Adipocyte (in vitro differentiated cells): ENCODE measurements around the gene BTRC.

Experiments used
- DNase-seq: peaks from one replicate; pipeline ENCODE4 v3.0.0-alpha.2; 2015; ENCODE audit warnings: low read depth
- H3K27me3 ChIP-seq: replicated peaks from 2 replicates; pipeline ENCODE4 v1.7.0; 2013; ENCODE audit warnings: mild to moderate bottlenecking, low read length, moderate library complexity; ENCODE audit not compliant: control insufficient read depth, insufficient read depth
- H3K36me3 ChIP-seq: 2 replicates; pipeline ENCODE4 v1.7.0; 2013; ENCODE audit warnings: low read length, mild to moderate bottlenecking, moderate library complexity; ENCODE audit not compliant: control insufficient read depth, insufficient read depth, severe bottlenecking
- H3K4me1 ChIP-seq: 2 replicates; pipeline ENCODE4 v1.7.0; 2013; ENCODE audit warnings: mild to moderate bottlenecking, low read length, moderate library complexity; ENCODE audit not compliant: control insufficient read depth, insufficient read depth
- H3K4me3 ChIP-seq: 2 replicates; pipeline ENCODE4 v1.7.0; 2013; ENCODE audit warnings: mild to moderate bottlenecking, low read length, moderate library complexity
- H3K9ac ChIP-seq: 2 replicates; pipeline ENCODE4 v1.7.0; 2013; ENCODE audit warnings: mild to moderate bottlenecking, low read length, moderate library complexity
- H3K9me3 ChIP-seq: 2 replicates; pipeline ENCODE4 v1.7.0; 2013; ENCODE audit warnings: mild to moderate bottlenecking, low read length, moderate library complexity; ENCODE audit not compliant: control insufficient read depth

The BTRC gene

GRCh38 chr10:101353692-101354327 lies at the start of gene BTRC:
Gene BTRC (plus strand): TSS chr10:101354165. CDS start chr10:101354181, 16 bp downstream.
- peak; percentile 99 for DNase-seq
- Histone ChIP-seq H3K4me1 (peaks cover 12% of the 10 kb centered on the region), H3K9ac (peak within 1 kb of the TSS; percentile 88), H3K27me3 (peaks cover 10% of the 10 kb centered on the region), H3K4me3 (peak within 1 kb of the TSS; percentile 94), H3K36me3 (no peaks in the 10 kb centered on the region), H3K9me3 (no peaks in the 10 kb centered on the region)

- Histone ChIP-seq H3K4me1 (no peaks in the 10 kb centered on the region), H3K36me3 (no peaks in the 10 kb centered on the region), H3K4me3 (no peak overlapping the region), H3K27me3 (peaks cover 78% of the 10 kb centered on the region), H3K9ac (no peak overlapping the region), H3K9me3 (no peaks in the 10 kb centered on the region)
- DNase-seq: no peak
Measured at GRCh38 chr10:101304316-101304715, 49.6 kb upstream of the BTRC start.

GRCh38 chr10:101305320-101306241 lies 48.4 kb upstream of the BTRC start:
- Histone ChIP-seq H3K9ac (no peak overlapping the region), H3K4me3 (no peak overlapping the region), H3K27me3 (peaks cover 79% of the 10 kb centered on the region), H3K9me3 (no peaks in the 10 kb centered on the region), H3K36me3 (no peaks in the 10 kb centered on the region), H3K4me1 (no peaks in the 10 kb centered on the region)
- DNase-seq: no peak

- no peak overlapping the region for H3K9ac ChIP-seq
- DNase-seq: no peak
- no peaks in the 10 kb centered on the region for H3K9me3 ChIP-seq
- peaks cover 82% of the 10 kb centered on the region for H3K27me3 ChIP-seq
- H3K36me3 ChIP-seq: no peaks in the 10 kb centered on the region
- no peak overlapping the region for H3K4me3 ChIP-seq
- no peaks in the 10 kb centered on the region for H3K4me1 ChIP-seq
Measured at GRCh38 chr10:101308051-101308450, 45.9 kb upstream of the BTRC start.

- peak; percentile 18 for DNase-seq
- no peaks in the 10 kb centered on the region for H3K9me3 ChIP-seq
- H3K9ac ChIP-seq: no peak overlapping the region
- H3K27me3 ChIP-seq: peaks cover 64% of the 10 kb centered on the region
- H3K4me1 ChIP-seq: no peaks in the 10 kb centered on the region
- H3K4me3 ChIP-seq: no peak overlapping the region
- H3K36me3 ChIP-seq: no peaks in the 10 kb centered on the region
Measured at GRCh38 chr10:101310529-101311184, 43.3 kb upstream of the BTRC start.

GRCh38 chr10:101311185-101312066 lies 42.5 kb upstream of the BTRC start:
- no peaks in the 10 kb centered on the region for H3K36me3 ChIP-seq
- H3K4me1 ChIP-seq: no peaks in the 10 kb centered on the region
- H3K4me3 ChIP-seq: no peak overlapping the region
- peaks cover 57% of the 10 kb centered on the region for H3K27me3 ChIP-seq
- H3K9ac ChIP-seq: no peak overlapping the region
- H3K9me3 ChIP-seq: no peaks in the 10 kb centered on the region
- DNase-seq: no peak

- Histone ChIP-seq H3K4me3 (no peak overlapping the region), H3K36me3 (no peaks in the 10 kb centered on the region), H3K4me1 (no peaks in the 10 kb centered on the region), H3K27me3 (peaks cover 55% of the 10 kb centered on the region), H3K9me3 (no peaks in the 10 kb centered on the region), H3K9ac (no peak overlapping the region)
- no peak for DNase-seq
Measured at GRCh38 chr10:101319241-101319915, 34.6 kb upstream of the BTRC start.

GRCh38 chr10:101321073-101321472 lies 32.9 kb upstream of the BTRC start:
- H3K9ac ChIP-seq: no peak overlapping the region
- H3K36me3 ChIP-seq: no peaks in the 10 kb centered on the region
- no peak overlapping the region for H3K4me3 ChIP-seq
- H3K9me3 ChIP-seq: no peaks in the 10 kb centered on the region
- peaks cover 68% of the 10 kb centered on the region for H3K27me3 ChIP-seq
- no peak for DNase-seq
- H3K4me1 ChIP-seq: no peaks in the 10 kb centered on the region

- Histone ChIP-seq H3K9ac (no peak overlapping the region), H3K4me1 (no peaks in the 10 kb centered on the region), H3K4me3 (no peak overlapping the region), H3K36me3 (no peaks in the 10 kb centered on the region), H3K27me3 (peaks cover 67% of the 10 kb centered on the region), H3K9me3 (peaks cover 8% of the 10 kb centered on the region)
- no peak for DNase-seq
Measured at GRCh38 chr10:101322266-101323108, 31.5 kb upstream of the BTRC start.

GRCh38 chr10:101323495-101323894 lies 30.5 kb upstream of the BTRC start:
- H3K4me1 ChIP-seq: no peaks in the 10 kb centered on the region
- peaks cover 8% of the 10 kb centered on the region for H3K9me3 ChIP-seq
- peaks cover 67% of the 10 kb centered on the region for H3K27me3 ChIP-seq
- H3K36me3 ChIP-seq: no peaks in the 10 kb centered on the region
- DNase-seq: no peak
- no peak overlapping the region for H3K9ac ChIP-seq
- H3K4me3 ChIP-seq: no peak overlapping the region
